ENCODE data around the gene GALT.

Gene GALT

GRCh38 chr9:34646211-34647083 is at the start of gene GALT:
GALT (plus strand) TSS chr9:34646675; CDS start chr9:34646705, 30 bp downstream.
- DNase-seq (ENCODE audit: low read depth in 2 of 2) = peak; percentile 93 to 98

DNA sequence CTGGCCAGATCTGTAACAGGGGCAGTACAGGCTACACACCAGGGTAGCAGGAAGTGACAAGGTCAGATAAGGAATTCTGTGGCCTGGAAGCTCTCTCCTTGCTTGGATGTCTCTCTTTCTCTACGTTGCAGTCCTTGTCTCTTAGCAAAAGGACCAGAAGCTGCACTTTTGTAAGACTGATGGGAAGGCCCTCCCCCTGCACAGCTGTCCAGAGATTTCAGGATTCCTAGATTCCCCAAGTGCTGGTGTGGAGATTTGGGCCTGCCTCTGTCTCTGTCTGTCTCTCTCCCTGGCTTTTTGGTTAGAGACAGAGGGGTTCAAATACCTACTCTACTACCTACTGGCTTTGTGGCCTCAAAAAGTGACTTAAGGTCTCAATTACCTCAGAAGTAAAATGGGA is 46.9 kb upstream of the GALT start:
- no peak for DNase-seq (ENCODE audit: low read depth in 2 of 2)

GRCh38 chr9:34600908-34601307 is 45.6 kb upstream of the GALT start:
- DNase-seq (ENCODE audit: low read depth in 2 of 2) = no peak

DNA sequence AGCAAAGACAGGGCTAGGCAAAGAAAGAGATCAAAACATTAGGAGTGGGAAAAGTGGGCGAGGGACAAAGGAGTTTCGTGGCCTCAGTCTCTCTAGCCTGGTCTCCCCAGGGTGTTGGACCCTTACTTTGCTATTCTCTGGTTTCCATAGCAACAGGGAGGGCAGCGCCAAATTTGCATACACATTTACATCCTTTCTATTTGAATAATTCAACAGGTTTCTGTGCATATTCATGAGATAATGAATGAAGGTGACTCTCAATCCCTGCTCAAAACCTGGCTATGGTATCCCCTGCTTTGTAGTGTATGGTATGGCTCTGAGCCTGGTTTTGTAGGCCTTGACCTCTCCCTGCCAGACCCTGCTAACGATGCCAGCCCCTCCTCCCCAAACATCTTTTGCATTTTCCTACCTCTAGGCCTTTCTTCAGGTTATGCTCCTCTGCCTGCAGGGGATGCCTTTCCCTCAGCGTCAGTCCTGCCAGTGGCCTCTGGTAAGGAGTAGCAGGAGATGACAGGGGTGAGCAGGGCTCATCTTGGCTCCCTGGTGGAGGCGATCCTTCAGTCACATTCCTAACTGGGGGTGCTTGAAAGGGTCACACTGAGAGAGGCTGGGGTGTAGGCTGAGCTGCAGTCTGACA is 44.4 kb upstream of the GALT start:
- DNase-seq (ENCODE audit: low read depth in 2 of 2) = no peak

DNA sequence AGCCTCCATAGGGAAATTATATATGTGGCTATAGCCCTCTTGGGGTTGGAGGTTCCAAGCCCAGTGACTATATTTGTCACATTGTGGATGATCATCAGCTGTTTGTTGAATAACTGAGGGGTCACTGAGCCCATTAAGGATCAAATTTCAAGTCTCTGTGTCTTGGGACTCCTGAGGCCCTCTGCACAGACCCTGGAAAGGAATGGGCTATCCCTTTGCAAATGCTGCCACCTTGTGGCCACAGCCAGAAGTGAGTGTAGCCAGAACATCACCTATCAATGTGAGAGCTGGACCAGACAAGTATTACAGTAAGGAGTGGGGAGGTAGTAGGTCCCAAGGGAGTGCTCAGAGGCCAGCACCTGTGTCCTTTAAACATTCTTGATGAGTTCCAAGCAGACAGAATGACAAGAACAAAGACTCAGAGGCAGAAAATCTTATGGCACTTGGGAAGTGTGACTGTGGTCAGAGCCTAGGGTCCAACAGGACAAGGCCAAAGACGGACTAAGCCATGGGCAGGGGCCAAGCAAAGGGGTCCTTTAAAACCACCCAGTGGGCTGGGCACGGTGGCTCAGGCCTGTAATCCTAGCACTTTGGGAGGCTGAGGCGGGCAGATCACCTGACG is 42.8 kb upstream of the GALT start:
- peak; percentile 56 to 72 for DNase-seq (ENCODE audit: low read depth in 2 of 2)

DNA sequence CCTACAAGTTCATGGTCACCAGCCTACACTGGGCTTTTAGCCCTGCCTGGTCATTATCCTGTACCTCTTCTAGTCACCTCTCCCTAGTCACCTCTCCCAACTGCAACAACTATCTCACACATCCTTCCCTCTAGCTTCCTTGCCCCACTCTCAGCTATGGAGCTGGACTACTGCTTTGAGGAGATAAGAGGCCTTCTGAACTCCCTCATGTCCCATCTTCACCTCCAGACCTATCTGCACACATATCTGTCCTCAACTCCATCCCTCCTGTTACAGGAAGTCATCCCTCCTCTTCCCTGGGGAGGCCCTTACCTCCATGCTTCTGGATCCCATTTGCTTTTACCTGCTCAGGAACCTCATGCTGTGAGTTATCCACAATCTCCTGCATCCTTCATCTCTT is 40.3 kb upstream of the GALT start:
- DNase-seq (ENCODE audit: low read depth in 2 of 2) = no peak

DNA sequence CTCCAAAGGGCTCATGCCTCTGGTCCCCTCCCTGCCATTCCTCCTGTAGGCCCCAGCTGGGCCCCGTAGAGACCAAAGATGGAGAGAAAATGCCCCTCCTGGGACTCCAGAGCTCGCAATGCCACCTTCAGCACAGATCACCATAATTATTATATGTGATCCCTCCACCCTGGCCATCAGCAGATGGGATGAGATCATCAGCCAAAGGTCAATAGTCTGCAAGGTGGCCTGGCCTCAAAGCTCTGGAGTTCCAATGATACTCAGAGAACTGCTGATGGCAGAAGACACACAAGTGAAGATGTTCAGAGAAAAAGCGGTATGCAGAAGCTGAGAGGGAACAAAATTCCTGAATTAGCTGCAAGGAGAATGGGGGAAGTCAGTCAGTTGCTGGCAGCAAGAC is 39.6 kb upstream of the GALT start:
- no peak for DNase-seq (ENCODE audit: low read depth in 2 of 2)

DNA sequence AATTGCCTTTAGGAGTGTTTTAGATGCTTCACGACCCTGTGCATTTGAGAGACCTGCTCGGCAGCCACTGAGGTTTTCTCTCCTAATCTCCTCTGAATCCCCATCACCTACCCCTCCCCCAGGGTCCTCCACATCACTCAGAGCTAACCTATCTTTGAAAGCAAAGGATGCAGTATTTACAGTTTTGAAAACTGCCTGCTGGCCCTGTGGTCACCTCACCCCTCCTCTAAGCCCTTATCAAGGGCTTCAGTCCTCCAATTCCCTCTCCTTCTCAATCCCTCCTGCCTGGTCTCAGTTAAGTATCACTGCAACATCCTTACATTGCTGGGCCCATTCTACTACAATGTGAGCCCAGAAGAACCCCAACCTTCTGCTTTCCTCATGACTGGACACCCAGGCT is 39.1 kb upstream of the GALT start:
- no peak for DNase-seq (ENCODE audit: low read depth in 2 of 2)

DNA sequence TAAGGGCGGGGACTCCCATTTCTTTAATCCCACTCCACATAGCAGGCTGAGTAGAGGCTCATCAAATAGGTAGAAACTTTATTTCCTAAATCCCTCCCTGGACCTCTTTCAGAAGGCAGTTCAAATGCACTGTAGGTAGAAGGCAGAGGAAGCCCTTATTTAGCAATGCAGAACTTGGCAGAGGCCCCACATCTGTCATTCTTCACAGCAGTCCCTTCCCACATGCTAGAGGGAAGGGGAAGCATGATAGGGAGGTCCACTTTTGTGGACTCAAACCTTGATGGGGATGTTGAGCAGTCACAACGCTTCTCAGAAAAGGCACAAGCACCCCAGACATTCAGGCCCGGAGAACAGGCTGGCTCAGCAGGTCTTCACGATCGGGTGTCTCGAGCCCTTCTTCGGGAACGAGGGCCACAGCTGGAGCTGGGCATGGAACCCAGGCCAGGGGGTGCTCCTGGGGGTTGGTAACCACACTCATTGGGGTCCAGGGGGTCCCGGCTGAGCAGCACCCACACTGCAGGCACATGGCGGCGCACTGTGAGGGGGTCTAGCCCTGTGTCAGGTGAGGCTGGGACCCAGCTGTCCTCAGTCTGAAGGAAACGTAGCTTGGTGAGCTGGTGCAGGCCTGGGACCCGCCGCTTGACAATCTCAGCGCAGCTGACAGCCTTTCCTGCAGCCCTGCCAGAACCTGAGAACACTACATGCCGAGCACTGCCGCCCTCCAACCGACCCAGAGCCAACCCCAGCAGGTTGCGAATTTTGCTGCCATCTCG is 35.9 kb upstream of the GALT start:
- DNase-seq (ENCODE audit: low read depth in 2 of 2) = no peak

GRCh38 chr9:34611251-34611810 is 35.1 kb upstream of the GALT start:
- DNase-seq (ENCODE audit: low read depth in 2 of 2) = no peak

DNA sequence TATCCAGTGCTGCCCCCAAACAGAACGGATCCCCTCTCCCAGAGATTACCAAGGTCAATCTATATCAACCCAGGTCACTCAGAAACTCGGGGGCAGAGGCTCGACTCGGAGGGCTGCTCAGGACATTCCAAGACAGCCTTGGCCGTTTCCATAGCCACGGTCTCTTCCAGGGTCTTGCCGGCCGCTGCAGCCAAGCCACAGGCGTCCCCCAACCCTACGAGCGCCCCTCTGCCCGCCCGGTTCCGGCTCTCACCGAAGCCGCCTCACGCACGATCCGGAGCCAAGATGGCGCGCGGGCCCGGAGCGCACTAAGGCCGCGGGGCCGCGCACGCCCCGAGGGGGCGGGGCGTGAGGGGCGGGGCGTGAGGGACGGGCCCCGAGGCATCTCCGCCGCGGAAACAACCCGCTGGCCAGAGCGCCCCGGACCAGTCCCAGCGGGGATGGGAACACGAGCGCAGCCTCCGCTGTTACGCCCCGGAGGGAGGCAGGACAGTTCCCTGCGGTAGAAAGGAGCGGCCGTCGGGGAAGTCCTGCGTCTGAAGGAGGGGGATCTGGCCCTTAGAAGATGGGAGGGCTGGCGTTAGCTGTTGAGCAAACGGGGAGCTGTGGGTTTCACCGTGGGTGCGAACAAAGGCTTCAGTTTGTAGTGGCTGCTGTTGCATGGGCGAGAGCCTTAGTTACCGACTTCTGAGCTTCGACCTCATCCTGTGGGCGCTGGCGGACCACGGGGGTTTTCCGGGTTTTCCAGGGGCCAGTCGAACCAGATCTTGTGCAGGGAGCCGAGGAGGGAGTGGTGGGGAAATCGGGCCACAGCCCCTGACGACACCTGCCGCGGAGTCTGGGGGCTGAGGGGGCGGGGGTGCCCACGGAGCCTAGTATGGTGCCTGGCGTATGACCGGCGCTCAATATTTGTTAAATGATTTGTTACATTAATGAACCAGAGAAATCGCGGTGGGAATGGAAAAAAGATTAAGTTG is 34.4 kb upstream of the GALT start, which contains the start of gene RPP25L:
Gene RPP25L (minus strand): TSS at position 287 of the 977 bp plus-strand sequence. CDS start 801 bp downstream, outside the sequence.
- peak; percentile 60 to 81 for DNase-seq (ENCODE audit: low read depth in 2 of 2)

- peak; percentile 34 to 44 for DNase-seq (ENCODE audit: low read depth in 2 of 2)
Measured at GRCh38 chr9:34612788-34613390, 33.6 kb upstream of the GALT start.

GRCh38 chr9:34615132-34615531 is 31.3 kb upstream of the GALT start:
- DNase-seq (ENCODE audit: low read depth in 2 of 2) = no peak

DNA sequence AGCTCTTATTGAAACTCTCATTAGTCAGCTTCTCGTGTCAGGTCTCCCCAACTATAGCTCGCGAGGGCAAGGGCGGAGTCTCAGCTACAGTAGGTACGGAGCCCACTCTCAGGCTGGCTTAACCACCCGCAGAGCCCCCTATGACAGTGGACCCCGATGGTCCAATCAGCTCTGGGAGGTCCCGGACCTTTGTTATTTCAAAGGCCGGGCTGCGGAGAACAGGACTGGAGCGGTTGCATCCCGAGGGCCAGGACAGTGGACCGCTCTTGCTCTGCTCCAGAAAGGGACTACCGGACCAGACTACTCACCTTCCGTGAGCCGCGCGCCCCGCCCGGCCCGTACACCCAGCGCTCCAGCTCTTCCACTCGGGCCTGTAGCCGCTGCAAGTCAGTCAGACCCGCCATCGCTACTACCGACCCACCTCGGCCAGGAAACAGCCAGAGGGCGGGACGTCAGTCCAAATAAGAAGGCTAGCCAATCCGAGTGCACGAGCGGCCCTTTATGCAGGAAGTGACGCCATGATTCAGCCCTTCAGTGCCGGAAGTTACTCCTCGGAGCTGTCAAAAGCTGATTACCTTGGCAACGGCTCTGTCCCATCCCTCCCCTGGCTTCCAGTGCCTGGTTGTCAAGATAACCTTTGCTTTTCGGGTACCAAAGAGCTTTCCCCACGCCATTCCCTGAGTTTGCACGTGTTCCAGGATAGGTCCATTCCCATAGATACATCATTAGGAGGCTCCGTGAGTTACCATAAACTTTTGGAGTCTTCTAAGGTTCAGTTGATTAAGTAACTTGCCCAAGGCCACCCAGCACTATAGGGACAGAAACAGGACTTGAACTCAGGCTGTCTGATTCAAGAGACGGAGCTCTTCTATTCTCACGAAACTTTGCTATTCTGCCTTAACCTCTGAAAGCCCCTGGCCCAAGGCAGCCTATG is 26.1 kb upstream of the GALT start, which contains the start of gene DCTN3:
Gene DCTN3 (minus strand): TSS at position 435 of the 934 bp plus-strand sequence. CDS start 31 bp downstream, at position 404.
- DNase-seq (ENCODE audit: low read depth in 2 of 2) = peak; percentile 55 to 68

DNA sequence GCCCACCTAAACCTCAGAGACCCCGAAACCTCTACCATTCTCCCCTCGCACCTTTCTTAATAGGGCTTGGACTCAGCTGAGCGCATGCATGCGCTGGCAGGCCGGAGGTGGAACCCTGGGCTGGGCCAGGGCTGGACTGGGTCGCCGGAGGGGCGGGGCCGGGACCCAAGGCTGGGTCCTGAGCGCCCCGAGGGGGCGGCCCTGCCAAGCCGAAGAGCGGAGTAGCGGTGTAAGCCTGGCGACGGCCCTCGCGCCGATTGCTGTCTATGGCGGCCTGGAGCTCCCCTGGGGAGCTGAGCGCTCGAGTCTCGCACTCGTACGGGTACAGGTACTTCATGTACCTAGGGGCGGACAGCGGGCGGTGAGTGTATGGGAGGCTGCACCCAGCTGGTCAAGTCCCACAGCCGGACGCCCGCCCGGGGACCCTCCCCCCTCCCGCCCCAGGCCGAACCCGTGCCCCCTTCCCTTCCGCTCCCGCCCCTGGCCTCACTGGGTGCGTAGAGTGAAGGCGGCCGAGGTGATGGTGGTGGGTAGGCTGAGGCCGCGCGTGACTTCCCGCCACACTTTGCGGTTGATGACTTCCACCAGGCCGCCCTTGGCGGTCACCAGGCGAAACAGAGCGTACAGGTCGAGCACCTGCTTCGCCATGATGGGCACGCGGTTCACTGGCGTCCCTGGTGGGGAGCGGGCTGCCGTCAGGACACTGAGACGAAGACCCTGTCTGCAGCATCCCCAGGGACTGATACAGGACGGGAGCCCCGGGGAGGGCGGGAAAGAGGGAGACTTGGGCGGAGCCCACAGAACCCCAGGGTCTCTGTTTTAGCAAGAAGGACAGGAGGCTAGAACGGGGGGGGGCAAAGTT is 22.9 kb upstream of the GALT start:
- no peak for DNase-seq (ENCODE audit: low read depth in 2 of 2)

DNA sequence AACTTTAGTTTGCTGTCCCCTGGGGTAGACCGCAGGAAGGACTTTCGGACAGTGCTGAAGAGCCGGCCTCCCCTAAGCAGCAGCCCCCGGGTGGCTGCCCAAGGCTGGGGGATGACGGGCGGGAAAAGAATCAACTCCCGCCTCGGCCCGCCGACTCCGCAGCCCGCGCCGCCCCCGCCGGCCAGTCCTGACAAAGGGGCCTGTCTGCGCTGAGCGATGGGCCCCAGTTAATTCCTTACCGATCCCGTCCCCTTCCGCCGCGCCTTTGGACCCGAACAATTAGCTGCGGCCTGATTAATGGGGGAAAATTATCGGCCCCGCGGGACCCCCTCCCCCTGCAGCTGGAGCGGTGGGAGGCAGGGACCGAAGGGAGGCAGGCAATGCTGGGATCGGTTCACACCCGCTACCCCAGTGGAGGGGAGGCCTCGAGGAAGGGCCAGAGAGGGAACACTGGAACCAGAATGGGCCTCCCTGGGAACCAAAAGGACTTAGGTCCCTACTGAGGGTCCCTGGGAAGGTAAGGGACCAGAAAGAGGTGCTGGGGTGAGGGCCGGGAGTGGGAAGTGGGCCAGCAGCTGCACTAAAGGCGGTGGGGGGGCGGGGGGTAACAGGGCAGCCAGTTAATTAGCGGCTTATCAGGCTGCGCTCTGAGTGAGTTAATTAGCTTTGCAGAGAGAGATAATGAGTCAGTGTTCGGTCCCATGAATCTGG is 21.8 kb upstream of the GALT start:
- no peak for DNase-seq (ENCODE audit: low read depth in 2 of 2)

DNA sequence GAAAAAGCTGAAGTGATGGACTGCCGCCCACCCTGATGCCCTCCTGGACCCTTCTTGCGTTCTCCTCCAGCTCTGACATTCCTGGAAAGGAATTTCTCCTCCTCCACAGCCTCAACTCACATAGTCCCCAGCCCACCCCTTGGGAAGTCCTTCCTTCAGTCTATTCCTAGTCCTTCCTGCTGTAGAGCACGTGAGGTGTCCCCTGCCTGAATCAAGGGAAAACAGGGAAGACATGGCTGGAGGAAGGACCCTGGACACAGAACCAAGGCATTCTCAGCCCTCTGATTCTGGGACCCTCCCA is 21.3 kb upstream of the GALT start:
- no peak for DNase-seq (ENCODE audit: low read depth in 2 of 2)
